ENCODE measurements around the gene ADGRG6.
"Not testable (repeated sequence)": the region's sequence is repeated elsewhere in the genome, so short reads cannot be mapped to it uniquely, and the experiment has no call there.

ADGRG6 gene

GRCh38 chr6:142301651-142302391 lies at the start of gene ADGRG6:
TSS of gene ADGRG6 (plus strand) at chr6:142302007. CDS start at chr6:142302330, 323 bp downstream.
- DNase-seq (ENCODE audit: low read depth, low spot score) = peak; percentile 62

GRCh38 chr6:142254513-142254912 lies 47.3 kb upstream of the ADGRG6 start:
- no peak for DNase-seq (ENCODE audit: low read depth, low spot score)

GRCh38 chr6:142255785-142256184 lies 46.0 kb upstream of the ADGRG6 start:
- no peak for DNase-seq (ENCODE audit: low read depth, low spot score)

- DNase-seq (ENCODE audit: low read depth, low spot score) = no peak
Measured at GRCh38 chr6:142258305-142258704, 43.5 kb upstream of the ADGRG6 start.

- no peak for DNase-seq (ENCODE audit: low read depth, low spot score)
Measured at GRCh38 chr6:142258757-142259156, 43.0 kb upstream of the ADGRG6 start.

- no peak for DNase-seq (ENCODE audit: low read depth, low spot score)
Measured at GRCh38 chr6:142260748-142261147, 41.1 kb upstream of the ADGRG6 start.

GRCh38 chr6:142262231-142262630 lies 39.6 kb upstream of the ADGRG6 start:
- DNase-seq (ENCODE audit: low read depth, low spot score) = no peak

GRCh38 chr6:142265476-142265875 lies 36.3 kb upstream of the ADGRG6 start:
- DNase-seq (ENCODE audit: low read depth, low spot score) = no peak

GRCh38 chr6:142266060-142266459 lies 35.7 kb upstream of the ADGRG6 start:
- DNase-seq (ENCODE audit: low read depth, low spot score) = no peak

GRCh38 chr6:142271476-142271875 lies 30.3 kb upstream of the ADGRG6 start:
- DNase-seq (ENCODE audit: low read depth, low spot score) = no peak

GRCh38 chr6:142274656-142275055 lies 27.2 kb upstream of the ADGRG6 start:
- DNase-seq (ENCODE audit: low read depth, low spot score) = no peak

GRCh38 chr6:142275236-142276006 lies 26.4 kb upstream of the ADGRG6 start:
- DNase-seq (ENCODE audit: low read depth, low spot score) = no peak

- no peak for DNase-seq (ENCODE audit: low read depth, low spot score)
Measured at GRCh38 chr6:142276256-142276655, 25.6 kb upstream of the ADGRG6 start.

- peak; percentile 19 for DNase-seq (ENCODE audit: low read depth, low spot score)
Measured at GRCh38 chr6:142279350-142280180, 22.2 kb upstream of the ADGRG6 start.

- no peak for DNase-seq (ENCODE audit: low read depth, low spot score)
Measured at GRCh38 chr6:142280265-142280664, 21.5 kb upstream of the ADGRG6 start.

- no peak for DNase-seq (ENCODE audit: low read depth, low spot score)
Measured at GRCh38 chr6:142280927-142281326, 20.9 kb upstream of the ADGRG6 start.

- DNase-seq (ENCODE audit: low read depth, low spot score) = not testable (repeated sequence)
Measured at GRCh38 chr6:142283138-142283537, 18.7 kb upstream of the ADGRG6 start.

- DNase-seq (ENCODE audit: low read depth, low spot score) = no peak
Measured at GRCh38 chr6:142284419-142284818, 17.4 kb upstream of the ADGRG6 start.

GRCh38 chr6:142285235-142286087 lies 16.3 kb upstream of the ADGRG6 start:
- no peak for DNase-seq (ENCODE audit: low read depth, low spot score)

- DNase-seq (ENCODE audit: low read depth, low spot score) = no peak
Measured at GRCh38 chr6:142286088-142286409, 15.8 kb upstream of the ADGRG6 start.

- DNase-seq (ENCODE audit: low read depth, low spot score) = no peak
Measured at GRCh38 chr6:142289687-142290086, 12.1 kb upstream of the ADGRG6 start.
